ENCODE measurements around the gene ITGA1.

The ITGA1 gene

DNA sequence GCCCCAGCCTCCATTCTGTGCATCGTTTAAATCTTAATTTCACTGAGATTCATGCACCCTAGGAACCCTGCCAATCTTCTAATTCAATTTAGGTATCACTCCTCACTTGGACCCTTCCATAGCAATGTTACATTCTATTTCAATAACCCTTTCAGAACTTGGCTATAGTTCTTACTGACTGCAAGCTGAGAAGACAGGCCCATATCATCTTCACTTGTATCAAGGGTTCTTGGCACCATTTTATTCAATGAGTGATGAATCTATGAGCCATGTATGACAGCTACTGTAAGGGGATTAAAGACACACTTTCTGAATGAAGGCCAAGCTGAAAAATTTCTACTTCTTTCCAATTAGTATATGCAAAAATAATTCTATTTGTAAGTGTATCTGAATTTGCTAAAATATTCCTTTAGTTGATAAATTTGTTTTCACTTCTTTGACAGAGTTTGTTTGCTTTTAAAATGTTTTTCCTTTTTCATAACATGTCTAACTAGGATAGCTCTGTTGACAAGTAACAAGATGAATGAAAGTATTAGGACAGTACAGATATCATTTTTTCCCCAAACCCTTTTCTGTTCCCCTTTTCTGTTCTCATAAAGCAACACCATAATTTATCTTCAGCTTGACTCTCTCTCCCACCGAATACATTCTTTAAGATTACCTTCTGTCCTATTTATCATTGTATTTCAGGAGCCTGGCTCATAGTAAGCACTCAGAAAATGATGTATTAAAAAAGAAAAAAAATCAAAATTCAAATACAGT, 211.0 kb downstream of the ITGA1 start:
- TF ChIP-seq, protein P1, sequence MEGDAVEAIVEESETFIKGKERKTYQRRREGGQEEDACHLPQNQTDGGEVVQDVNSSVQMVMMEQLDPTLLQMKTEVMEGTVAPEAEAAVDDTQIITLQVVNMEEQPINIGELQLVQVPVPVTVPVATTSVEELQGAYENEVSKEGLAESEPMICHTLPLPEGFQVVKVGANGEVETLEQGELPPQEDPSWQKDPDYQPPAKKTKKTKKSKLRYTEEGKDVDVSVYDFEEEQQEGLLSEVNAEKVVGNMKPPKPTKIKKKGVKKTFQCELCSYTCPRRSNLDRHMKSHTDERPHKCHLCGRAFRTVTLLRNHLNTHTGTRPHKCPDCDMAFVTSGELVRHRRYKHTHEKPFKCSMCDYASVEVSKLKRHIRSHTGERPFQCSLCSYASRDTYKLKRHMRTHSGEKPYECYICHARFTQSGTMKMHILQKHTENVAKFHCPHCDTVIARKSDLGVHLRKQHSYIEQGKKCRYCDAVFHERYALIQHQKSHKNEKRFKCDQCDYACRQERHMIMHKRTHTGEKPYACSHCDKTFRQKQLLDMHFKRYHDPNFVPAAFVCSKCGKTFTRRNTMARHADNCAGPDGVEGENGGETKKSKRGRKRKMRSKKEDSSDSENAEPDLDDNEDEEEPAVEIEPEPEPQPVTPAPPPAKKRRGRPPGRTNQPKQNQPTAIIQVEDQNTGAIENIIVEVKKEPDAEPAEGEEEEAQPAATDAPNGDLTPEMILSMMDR (IDR thresholded peaks at IDR 0.05; ENCODE audit: low read depth, low read length) = no peak
- no peak overlapping the region for H3K4me3 ChIP-seq (ENCODE audit: low read depth, low read length)

DNA sequence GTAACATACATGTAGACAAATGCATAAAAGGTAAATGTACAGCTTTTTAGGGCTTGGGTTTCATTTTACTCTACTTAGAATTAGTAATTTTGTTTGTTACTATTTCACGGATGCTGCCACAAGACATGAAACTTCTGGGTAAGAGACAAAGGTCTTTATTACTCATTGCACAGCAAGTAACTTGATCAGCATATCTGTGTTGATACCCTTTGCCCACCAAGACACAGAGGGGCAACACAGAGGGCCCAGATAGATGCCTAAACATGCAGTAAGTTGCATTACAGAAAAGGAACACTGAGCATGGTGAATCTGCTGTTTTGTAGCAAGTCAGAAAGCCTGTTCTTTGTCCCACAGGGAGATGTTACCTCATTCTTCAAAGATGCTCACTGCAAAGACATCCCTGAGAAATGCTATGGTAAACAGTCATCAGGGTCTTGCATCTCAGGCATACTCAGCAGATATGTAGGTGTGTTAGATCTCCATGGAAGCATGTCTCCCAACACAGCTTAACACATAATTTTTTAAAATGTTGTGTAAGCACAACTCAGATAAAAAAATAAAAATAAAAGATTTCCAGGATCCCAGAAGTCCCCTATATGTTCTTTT, 211.7 kb downstream of the ITGA1 start:
- TF ChIP-seq, protein P1 (IDR thresholded peaks at IDR 0.05; ENCODE audit: low read depth, low read length) = no peak

DNA sequence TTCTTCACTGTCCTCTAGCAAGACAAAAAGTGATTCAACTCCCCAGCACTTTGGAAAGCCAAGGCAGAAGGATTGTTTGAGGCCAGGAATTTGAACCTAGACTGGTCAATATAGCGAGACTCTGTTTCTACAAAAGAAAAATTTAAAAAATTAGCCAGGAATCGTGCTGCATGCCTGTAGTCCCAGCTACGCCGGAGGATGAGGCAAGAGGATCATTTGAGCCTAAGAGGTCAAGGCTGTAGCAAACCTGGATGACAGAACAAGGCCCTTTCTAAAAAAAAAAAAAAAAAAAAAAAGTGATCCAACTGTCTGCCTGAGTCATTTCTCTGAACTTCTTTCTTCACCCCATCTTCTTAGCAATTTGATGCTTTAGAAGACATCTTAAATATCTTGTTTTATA, 213.8 kb downstream of the ITGA1 start:
- TF ChIP-seq, protein P1 (IDR thresholded peaks at IDR 0.05; ENCODE audit: low read depth, low read length) = no peak

More for the DNA sequence above, 211.7 kb downstream of the ITGA1 start:
- H3K4me3 ChIP-seq (ENCODE audit: low read depth, low read length) = no peak overlapping the region

DNA sequence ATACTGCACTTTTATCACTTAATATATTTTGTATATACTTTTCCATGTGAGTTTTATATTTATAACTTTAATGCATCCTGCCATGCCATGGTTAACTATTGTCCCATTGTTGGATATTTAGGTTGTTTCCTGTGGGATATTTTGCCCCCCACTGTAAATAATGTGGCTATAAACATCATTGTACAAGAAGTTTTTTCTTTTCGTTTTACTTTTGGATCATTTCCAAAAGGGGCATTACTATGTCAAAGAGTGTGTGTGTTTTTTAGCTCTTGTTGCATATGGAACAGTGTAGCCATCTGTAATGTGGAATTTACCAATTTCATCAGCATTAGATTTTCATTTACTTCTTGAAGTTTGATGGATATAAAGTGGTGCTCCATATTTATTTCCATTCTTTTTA, 214.8 kb downstream of the ITGA1 start:
- TF ChIP-seq, protein P1 (IDR thresholded peaks at IDR 0.05; ENCODE audit: low read depth, low read length) = no peak
- no peak overlapping the region for H3K4me3 ChIP-seq (ENCODE audit: low read depth, low read length)

More for the DNA sequence above, 213.8 kb downstream of the ITGA1 start:
- no peak overlapping the region for H3K4me3 ChIP-seq (ENCODE audit: low read depth, low read length)

DNA sequence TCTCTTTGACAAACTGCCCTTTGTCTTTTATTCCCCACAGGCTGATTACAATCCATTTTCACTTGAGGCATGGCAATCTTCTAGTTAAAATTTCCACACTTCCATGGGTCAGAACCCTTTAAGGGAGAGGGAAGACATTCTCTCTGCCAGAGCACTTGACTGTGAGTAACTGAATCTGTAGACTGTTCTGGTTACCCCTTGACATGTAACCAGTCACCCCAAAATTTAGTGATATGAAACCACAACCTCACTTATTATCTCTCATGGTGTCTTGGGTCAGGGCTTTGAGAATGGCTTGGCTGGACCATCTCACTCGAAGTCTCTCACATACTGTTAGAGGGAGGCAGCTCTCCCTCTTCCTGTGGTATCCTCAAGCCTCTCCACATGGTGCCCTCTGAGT, 215.4 kb downstream of the ITGA1 start:
- TF ChIP-seq, protein P1 (IDR thresholded peaks at IDR 0.05; ENCODE audit: low read depth, low read length) = no peak
- H3K4me3 ChIP-seq (ENCODE audit: low read depth, low read length) = no peak overlapping the region

DNA sequence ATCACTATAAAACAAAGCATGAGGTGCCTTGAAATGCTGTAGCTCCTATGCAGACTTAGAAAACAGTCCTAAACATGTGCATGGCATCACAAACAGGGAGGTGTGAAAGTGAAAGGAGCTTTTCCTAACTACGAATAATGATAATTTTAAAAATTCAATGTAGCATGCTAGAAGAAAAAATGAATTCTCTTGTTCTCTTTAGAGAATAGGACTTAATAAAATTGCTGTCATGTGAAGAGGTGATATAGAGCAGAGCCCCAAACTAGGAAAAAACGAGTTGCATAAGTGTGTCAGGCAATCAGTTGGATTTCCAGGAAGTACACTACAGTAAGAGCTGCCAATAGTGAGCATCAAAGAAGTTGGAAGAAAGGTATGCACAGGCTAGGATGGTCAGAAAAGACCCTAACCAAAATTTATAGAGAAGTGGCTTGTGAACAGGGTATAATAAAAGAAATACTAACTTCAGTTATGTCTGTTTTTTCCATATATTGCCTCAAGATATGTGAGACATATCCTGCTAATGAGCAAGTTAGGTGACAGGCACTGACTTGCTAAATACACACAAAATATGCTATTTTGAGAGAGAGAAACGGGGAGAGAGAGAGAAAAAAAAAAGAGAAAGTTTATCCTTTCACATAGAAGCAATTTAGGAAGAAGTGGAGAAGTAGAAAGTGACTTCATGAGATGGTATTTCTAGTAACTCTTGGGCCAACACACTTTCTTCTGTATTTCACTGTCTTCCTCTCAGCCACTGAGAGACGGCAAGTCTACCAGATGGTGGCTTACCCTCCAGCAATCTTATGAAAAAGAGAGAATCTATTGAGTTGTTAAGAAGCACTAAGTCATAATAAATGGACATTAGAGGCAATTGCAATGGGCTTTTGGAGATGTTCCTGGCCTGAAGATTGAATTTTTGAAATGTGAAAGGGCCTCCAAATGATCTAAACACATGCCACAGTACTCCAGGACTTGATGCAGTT, 219.5 kb downstream of the ITGA1 start:
- TF ChIP-seq, protein P1 (IDR thresholded peaks at IDR 0.05; ENCODE audit: low read depth, low read length) = no peak
- no peak overlapping the region for H3K4me3 ChIP-seq (ENCODE audit: low read depth, low read length)
